Mesendoderm (in vitro differentiated cells): ENCODE measurements around the gene ZNF469.
"Not testable (repeated sequence)": the region's sequence is repeated elsewhere in the genome, so short reads cannot be mapped to it uniquely, and the experiment has no call there.

ENCODE experiments used
- DNase-seq: peaks from one replicate; pipeline ENCODE4 v3.0.0; 2013
- H2AK5ac ChIP-seq: 2 replicates; pipeline ENCODE4 v1.6.1; 2013; ENCODE audit warnings: low read length, inconsistent platforms
- H2BK120ac ChIP-seq: 2 replicates; pipeline ENCODE4 v1.6.1; 2013; ENCODE audit warnings: low read depth, mild to moderate bottlenecking, low read length, moderate library complexity, mixed read lengths
- H2BK15ac ChIP-seq: replicated peaks from 2 replicates; pipeline ENCODE4 v1.6.1; 2013; ENCODE audit warnings: low read depth, mild to moderate bottlenecking, moderate library complexity
- H2BK5ac ChIP-seq: 2 replicates; pipeline ENCODE4 v1.6.1; 2013; ENCODE audit warnings: low read length, inconsistent platforms
- H3K18ac ChIP-seq: 2 replicates; pipeline ENCODE4 v1.6.1; 2013; ENCODE audit warnings: mild to moderate bottlenecking, low read length, mixed read lengths
- H3K23ac ChIP-seq: one replicate; pipeline ENCODE4 v1.6.1; 2013; ENCODE audit warnings: low read length
- H3K27ac ChIP-seq: 2 replicates; pipeline ENCODE4 v1.5.1; 2013; ENCODE audit warnings: low read depth, mild to moderate bottlenecking, inconsistent platforms, low read length, moderate library complexity
- H3K27me3 ChIP-seq: 2 replicates; pipeline ENCODE4 v1.6.1; 2013; ENCODE audit warnings: low read length, control low read depth, mild to moderate bottlenecking, inconsistent platforms; ENCODE audit not compliant: insufficient read depth, poor library complexity
- H3K36me3 ChIP-seq: 2 replicates; pipeline ENCODE4 v1.6.1; 2013; ENCODE audit warnings: low read length, inconsistent platforms; ENCODE audit not compliant: control insufficient read depth, insufficient read depth
- H3K4ac ChIP-seq: one replicate; pipeline ENCODE4 v1.6.1; 2013; ENCODE audit warnings: low read depth, mild to moderate bottlenecking, low read length, moderate library complexity
- H3K4me1 ChIP-seq: 2 replicates; pipeline ENCODE4 v1.6.1; 2013; ENCODE audit warnings: low read depth, low read length, inconsistent platforms; ENCODE audit not compliant: control insufficient read depth
- H3K4me2 ChIP-seq: 2 replicates; pipeline ENCODE4 v1.6.1; 2013; ENCODE audit warnings: low read length
- H3K4me3 ChIP-seq: 2 replicates; pipeline ENCODE4 v1.5.1; 2013; ENCODE audit warnings: mild to moderate bottlenecking, low read length
- H3K56ac ChIP-seq: one replicate; pipeline ENCODE4 v1.6.1; 2013; ENCODE audit warnings: low read length
- H3K79me1 ChIP-seq: 2 replicates; pipeline ENCODE4 v1.6.1; 2013; ENCODE audit warnings: low read length, inconsistent platforms
- H3K79me2 ChIP-seq: 2 replicates; pipeline ENCODE4 v1.6.1; 2013; ENCODE audit warnings: mild to moderate bottlenecking, low read length; ENCODE audit not compliant: control insufficient read depth, insufficient read depth
- H3K9ac ChIP-seq: 2 replicates; pipeline ENCODE4 v1.6.1; 2013; ENCODE audit warnings: low read length, inconsistent platforms
- H4K5ac ChIP-seq: one replicate; pipeline ENCODE4 v1.6.1; 2013; ENCODE audit warnings: low read length
- H4K8ac ChIP-seq: one replicate; pipeline ENCODE4 v1.6.1; 2013; ENCODE audit warnings: low read depth, mild to moderate bottlenecking, control low read depth, low read length, moderate library complexity
- WGBS: extraction: QIAGEN DNeasy Blood & Tissue Kit; methylation state at CpG from one replicate; pipeline ENCODE4 v1.1.7; 2013; ENCODE audit warnings: low lambda C conversion rate, missing lambda C conversion rate; ENCODE audit not compliant: insufficient coverage; ENCODE audit errors: extremely low coverage; 5-methylcytosine and 5-hydroxymethylcytosine counted together

The ZNF469 gene

DNA sequence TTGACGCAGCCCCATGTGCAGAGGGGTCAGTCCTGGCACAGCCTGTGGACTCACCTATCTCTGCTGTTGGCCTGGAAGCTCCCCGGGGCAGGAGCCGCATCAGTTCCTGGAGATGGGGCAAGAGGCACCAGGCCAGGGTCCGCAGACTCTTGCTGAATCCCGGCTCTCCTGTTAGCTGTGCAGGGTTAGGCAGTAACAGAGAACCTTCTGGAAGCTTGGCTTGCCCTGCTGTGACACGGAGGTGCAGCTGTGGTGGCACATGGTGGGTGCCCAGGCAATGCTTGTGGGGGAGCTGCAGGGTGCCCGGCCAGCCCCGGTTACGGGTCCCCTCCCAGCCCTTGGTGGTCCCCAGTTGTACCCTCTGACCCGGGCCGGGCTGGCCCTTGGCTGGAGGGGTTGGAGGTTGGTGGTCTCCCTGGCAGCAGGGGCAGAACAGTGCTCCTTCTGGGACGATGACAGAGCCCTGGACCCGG lies 26.0 kb upstream of the ZNF469 start:
- H2AK5ac ChIP-seq = no peak overlapping the region
- H4K5ac ChIP-seq = no peak overlapping the region
- no peak overlapping the region for H3K4me3 ChIP-seq
- no peaks in the 10 kb centered on the region for H3K27me3 ChIP-seq
- H3K79me2 ChIP-seq = no peaks in the 10 kb centered on the region
- no peak overlapping the region for H4K8ac ChIP-seq
- no peak overlapping the region for H3K9ac ChIP-seq
- no peak overlapping the region for H3K4me2 ChIP-seq
- no peak overlapping the region for H3K56ac ChIP-seq
- no peak overlapping the region for H3K27ac ChIP-seq
- no peak overlapping the region for H3K4ac ChIP-seq
- H2BK15ac ChIP-seq = no peak overlapping the region
- H3K79me1 ChIP-seq = no peaks in the 10 kb centered on the region
- H3K4me1 ChIP-seq = no peaks in the 10 kb centered on the region
- no peak overlapping the region for H3K23ac ChIP-seq
- no peak for DNase-seq
- WGBS = no CpG with 5 or more reads among the region's 13 CpGs
- no peak overlapping the region for H3K18ac ChIP-seq
- no peaks in the 10 kb centered on the region for H3K36me3 ChIP-seq
- H2BK120ac ChIP-seq = no peak overlapping the region
- no peak overlapping the region for H2BK5ac ChIP-seq

DNA sequence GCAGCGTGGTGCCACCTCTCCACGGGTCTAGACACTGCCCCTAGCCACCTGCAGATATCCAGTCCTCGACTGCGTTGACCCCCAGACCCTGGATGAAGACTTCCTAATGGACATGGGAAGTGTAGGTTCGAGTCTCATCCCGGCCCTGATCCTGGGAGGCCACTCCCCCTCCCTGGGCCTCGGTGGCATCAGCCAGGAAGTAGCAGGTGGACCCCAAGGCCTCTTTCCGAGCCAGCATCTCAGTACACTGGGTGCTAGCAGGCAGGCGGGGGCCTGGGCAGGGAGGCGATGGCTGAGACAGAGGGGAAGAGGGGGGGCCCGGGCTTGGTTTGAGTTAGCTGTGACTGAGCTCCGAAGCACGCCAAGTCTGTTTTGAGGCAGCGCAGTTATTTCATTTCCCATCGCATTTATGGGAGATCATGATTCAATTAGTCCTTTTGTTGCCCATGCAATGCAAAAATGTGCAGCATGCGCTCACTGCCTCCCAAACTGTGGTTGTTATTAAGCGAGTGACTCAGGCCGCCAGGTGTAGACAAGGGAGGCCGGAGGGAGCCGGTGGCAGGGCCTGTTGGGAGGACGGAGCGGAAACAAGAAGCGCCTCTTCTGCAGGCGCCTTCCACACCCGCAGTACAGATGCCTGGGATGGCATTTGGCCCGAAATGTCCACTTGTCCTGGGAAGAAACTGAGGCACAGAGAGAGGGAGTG lies 25.3 kb upstream of the ZNF469 start:
- Histone ChIP-seq H3K23ac (no peak overlapping the region), H2AK5ac (no peak overlapping the region), H3K79me1 (no peaks in the 10 kb centered on the region), H3K27ac (no peak overlapping the region), H3K79me2 (no peaks in the 10 kb centered on the region), H2BK120ac (no peak overlapping the region), H4K5ac (no peak overlapping the region), H3K4me1 (no peaks in the 10 kb centered on the region), H3K4ac (no peak overlapping the region), H2BK15ac (no peak overlapping the region), H4K8ac (no peak overlapping the region), H3K9ac (no peak overlapping the region), H3K36me3 (no peaks in the 10 kb centered on the region), H3K4me2 (no peak overlapping the region), H2BK5ac (no peak overlapping the region), H3K27me3 (no peaks in the 10 kb centered on the region), H3K18ac (no peak overlapping the region), H3K4me3 (no peak overlapping the region), H3K56ac (no peak overlapping the region)
- no CpG with 5 or more reads among the region's 26 CpGs for WGBS
- no peak for DNase-seq

DNA sequence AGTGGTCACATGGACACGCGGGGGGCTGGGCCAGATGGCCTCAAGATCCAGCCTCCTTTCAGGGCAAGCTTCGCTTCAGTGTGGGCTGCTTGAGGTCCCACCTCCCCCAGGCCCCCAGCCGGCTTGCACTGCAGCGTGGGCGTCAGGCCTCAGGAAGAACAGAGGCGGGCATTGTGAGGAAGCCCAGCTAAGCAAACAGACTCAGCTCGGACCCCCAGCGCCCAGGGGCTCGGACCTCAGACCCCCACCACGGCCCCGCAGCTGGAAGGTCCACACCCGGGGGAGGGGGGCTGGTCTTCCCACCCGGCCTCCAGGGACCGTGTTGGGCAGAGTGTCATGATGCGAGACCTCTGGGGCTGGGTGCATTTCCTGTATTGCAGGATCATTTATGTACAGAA lies 24.7 kb upstream of the ZNF469 start:
- DNase-seq = no peak
- H2BK15ac ChIP-seq = no peak overlapping the region
- WGBS = no CpG with 5 or more reads among the region's 16 CpGs

DNA sequence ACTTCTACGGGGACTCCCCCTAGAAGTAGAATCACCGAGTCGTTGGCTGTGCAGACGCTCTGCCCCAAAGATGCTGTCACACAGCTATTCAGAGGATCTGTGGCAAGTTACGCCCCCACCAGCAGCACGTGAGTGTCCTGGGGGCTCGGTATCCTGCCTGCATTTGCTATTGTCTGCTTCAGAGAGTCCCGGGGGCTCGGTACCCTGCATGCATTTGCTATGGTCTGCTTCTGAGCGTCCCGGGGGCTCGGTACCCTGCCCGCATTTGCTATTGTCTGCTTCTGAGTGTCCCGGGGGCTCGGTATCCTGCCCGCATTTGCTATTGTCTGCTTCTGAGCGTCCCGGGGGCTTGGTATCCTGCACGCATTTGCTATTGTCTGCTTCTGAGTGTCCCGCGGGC lies 23.8 kb upstream of the ZNF469 start:
- Histone ChIP-seq H3K4me2 (no peak overlapping the region), H2BK5ac (no peak overlapping the region), H3K79me2 (no peaks in the 10 kb centered on the region), H2BK120ac (no peak overlapping the region), H3K27me3 (no peaks in the 10 kb centered on the region), H4K8ac (no peak overlapping the region), H3K4me1 (no peaks in the 10 kb centered on the region), H2BK15ac (no peak overlapping the region), H4K5ac (no peak overlapping the region), H3K36me3 (no peaks in the 10 kb centered on the region), H3K23ac (no peak overlapping the region), H3K18ac (no peak overlapping the region), H3K4ac (no peak overlapping the region), H3K9ac (no peak overlapping the region), H3K56ac (no peak overlapping the region), H3K4me3 (no peak overlapping the region), H3K27ac (no peak overlapping the region), H2AK5ac (no peak overlapping the region), H3K79me1 (no peaks in the 10 kb centered on the region)
- DNase-seq = no peak
- WGBS = no CpG with 5 or more reads among the region's 21 CpGs

More for the DNA sequence above, 24.7 kb upstream of the ZNF469 start:
- H3K4me3 ChIP-seq = no peak overlapping the region
- no peak overlapping the region for H4K8ac ChIP-seq
- H3K18ac ChIP-seq = no peak overlapping the region
- no peaks in the 10 kb centered on the region for H3K79me1 ChIP-seq
- no peaks in the 10 kb centered on the region for H3K79me2 ChIP-seq
- no peaks in the 10 kb centered on the region for H3K27me3 ChIP-seq
- no peak overlapping the region for H3K4me2 ChIP-seq
- no peak overlapping the region for H3K56ac ChIP-seq
- H3K4ac ChIP-seq = no peak overlapping the region
- H4K5ac ChIP-seq = no peak overlapping the region
- no peaks in the 10 kb centered on the region for H3K4me1 ChIP-seq
- no peak overlapping the region for H3K23ac ChIP-seq
- H2BK120ac ChIP-seq = no peak overlapping the region
- no peak overlapping the region for H2BK5ac ChIP-seq
- no peak overlapping the region for H3K9ac ChIP-seq
- no peak overlapping the region for H2AK5ac ChIP-seq
- no peaks in the 10 kb centered on the region for H3K36me3 ChIP-seq
- H3K27ac ChIP-seq = no peak overlapping the region

DNA sequence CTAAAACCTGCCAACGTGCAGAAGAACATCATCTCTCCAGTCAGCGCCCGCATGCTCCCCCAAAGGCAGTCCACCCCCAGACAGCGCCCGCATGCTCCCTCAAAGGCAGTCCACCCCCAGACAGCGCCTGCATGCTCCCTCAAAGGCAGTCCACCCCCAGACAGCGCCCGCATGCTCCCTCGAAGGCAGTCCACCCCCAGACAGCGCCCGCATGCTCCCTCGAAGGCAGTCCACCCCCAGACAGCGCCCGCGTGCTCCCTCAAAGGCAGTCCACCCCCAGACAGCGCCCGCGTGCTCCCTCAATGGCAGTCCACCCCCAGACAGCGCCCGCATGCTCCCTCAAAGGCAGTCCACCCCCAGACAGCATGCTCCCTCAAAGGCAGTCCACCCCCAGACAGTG lies 22.4 kb upstream of the ZNF469 start:
- not testable (repeated sequence) for H2BK5ac ChIP-seq, H4K5ac ChIP-seq, H3K23ac ChIP-seq, H2BK120ac ChIP-seq, H2BK15ac ChIP-seq, DNase-seq, H3K36me3 ChIP-seq, H4K8ac ChIP-seq, H3K4me3 ChIP-seq, H2AK5ac ChIP-seq, H3K18ac ChIP-seq, H3K79me2 ChIP-seq, H3K4me1 ChIP-seq, H3K79me1 ChIP-seq, H3K4ac ChIP-seq, H3K27ac ChIP-seq, H3K27me3 ChIP-seq, H3K9ac ChIP-seq, H3K4me2 ChIP-seq, H3K56ac ChIP-seq
- no CpG with 5 or more reads among the region's 20 CpGs for WGBS

DNA sequence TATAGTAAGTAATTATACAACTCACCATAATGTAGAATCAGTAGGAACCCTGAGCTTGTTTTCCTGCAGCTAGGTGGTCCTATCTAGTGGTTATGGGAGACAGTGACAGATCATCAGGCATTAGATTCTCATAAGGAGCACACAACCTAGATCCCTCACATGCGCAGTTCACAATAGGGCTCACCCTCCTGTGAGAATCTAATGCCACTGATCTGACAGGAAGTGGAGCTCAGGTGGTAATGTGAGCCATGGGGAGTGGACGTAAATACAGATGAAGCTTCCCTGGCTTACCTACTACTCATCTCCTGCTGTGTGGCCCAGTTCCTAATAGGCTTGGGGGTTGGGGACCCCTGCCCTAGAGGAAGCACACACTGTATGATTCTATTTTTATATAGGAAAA lies 21.8 kb upstream of the ZNF469 start:
- no CpG with 5 or more reads among the region's 2 CpGs for WGBS
- H2AK5ac ChIP-seq = no peak overlapping the region
- H3K4me2 ChIP-seq = no peak overlapping the region
- H3K79me2 ChIP-seq = no peaks in the 10 kb centered on the region
- DNase-seq = no peak
- H3K4me3 ChIP-seq = no peak overlapping the region
- H3K9ac ChIP-seq = no peak overlapping the region
- H4K8ac ChIP-seq = no peak overlapping the region
- H3K27ac ChIP-seq = no peak overlapping the region
- H3K4ac ChIP-seq = no peak overlapping the region
- H2BK5ac ChIP-seq = no peak overlapping the region
- no peak overlapping the region for H4K5ac ChIP-seq
- H3K4me1 ChIP-seq = no peaks in the 10 kb centered on the region
- no peak overlapping the region for H2BK120ac ChIP-seq
- H3K18ac ChIP-seq = no peak overlapping the region
- no peak overlapping the region for H3K23ac ChIP-seq
- H3K36me3 ChIP-seq = no peaks in the 10 kb centered on the region
- no peaks in the 10 kb centered on the region for H3K79me1 ChIP-seq
- H3K27me3 ChIP-seq = no peaks in the 10 kb centered on the region
- no peak overlapping the region for H2BK15ac ChIP-seq
- H3K56ac ChIP-seq = no peak overlapping the region
